ENCODE results near the gene ADAP2. TPM values are rescaled to one million over a fixed set of nuclear protein-coding genes. Genes with fewer than 3 reads are reported as not detected.
"Not testable (repeated sequence)": the region's sequence is repeated elsewhere in the genome, so short reads cannot be mapped to it uniquely, and the experiment has no call there.

The ADAP2 gene
- total RNA-seq, 4 donors from 2014 or later, result 17.0 to 64.2 (median 30.8) TPM

- DNase-seq (ENCODE audit: low spot score in 2 of 2), result no peak
- H3K27me3 ChIP-seq, result no peaks in the 10 kb centered on the region
- H3K27ac ChIP-seq, result peak overlapping the region; percentile 93 to 96 (median 94)
- peak overlapping the region; percentile 47 to 94 (median 90) for H3K4me3 ChIP-seq
- 8 to 12% methylated on average over 31 of the region's 31 CpGs for WGBS, 2 donors
- H3K4me1 ChIP-seq, result peaks cover 0 to 39% (median 0%) of the 10 kb centered on the region in 4 donors
- H3K36me3 ChIP-seq, result peaks cover 0 to 13% (median 0%) of the 10 kb centered on the region in 3 donors
- no peaks in the 10 kb centered on the region for H3K9me3 ChIP-seq
- no peak for TF ChIP-seq POLR2A (IDR thresholded peaks at IDR 0.05)
- TF ChIP-seq CTCF (IDR thresholded peaks at IDR 0.05), result no peak
- no peak for TF ChIP-seq EP300 (IDR thresholded peaks at IDR 0.05)
Measured at GRCh38 chr17:30969989-30970830, 48.5 kb downstream of the ADAP2 start.

DNA sequence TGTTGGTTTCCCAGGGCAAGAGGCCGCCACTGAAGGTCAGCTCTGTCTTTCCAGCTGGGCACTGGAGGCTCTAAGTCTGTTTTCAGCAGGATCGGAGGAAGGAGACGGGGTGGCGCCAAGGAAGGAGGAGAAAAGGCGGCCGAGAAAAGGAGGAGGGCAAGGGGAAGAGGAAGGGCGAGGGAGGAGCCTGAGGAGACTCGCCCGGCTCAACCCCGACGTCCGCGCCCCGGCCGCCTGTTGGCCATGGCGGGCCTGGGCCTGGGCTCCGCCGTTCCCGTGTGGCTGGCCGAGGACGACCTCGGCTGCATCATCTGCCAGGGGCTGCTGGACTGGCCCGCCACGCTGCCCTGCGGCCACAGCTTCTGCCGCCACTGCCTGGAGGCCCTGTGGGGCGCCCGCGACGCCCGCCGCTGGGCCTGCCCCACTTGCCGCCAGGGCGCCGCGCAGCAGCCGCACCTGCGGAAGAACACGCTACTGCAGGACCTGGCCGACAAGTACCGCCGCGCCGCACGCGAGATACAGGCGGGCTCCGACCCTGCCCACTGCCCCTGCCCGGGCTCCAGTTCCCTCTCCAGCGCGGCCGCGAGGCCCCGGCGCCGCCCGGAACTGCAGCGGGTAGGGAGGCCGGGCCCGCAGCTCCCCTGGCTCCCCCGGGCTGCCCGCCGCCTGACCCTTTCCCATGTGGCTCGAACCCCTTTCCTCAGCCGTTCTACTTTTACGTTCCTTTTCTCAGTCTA lies 49.3 kb downstream of the ADAP2 start, which contains the start of gene RNF135:
RNF135 (plus strand) TSS at position 209 of the 737 bp plus-strand sequence; CDS start at position 244, 35 bp downstream.
- peaks cover 0 to 19% (median 0%) of the 10 kb centered on the region in 3 donors for H3K36me3 ChIP-seq
- peak within 1 kb of the TSS; percentile 47 to 94 (median 90) for H3K4me3 ChIP-seq
- peak; percentile 72 to 79 for DNase-seq (ENCODE audit: low spot score in 2 of 2)
- H3K27ac ChIP-seq, result peak within 1 kb of the TSS; percentile 93 to 96 (median 94)
- H3K9me3 ChIP-seq, result no peaks in the 10 kb centered on the region
- WGBS, 2 donors, result 0% methylated on average over 39 to 66 of the region's 66 CpGs
- H3K4me1 ChIP-seq, result peaks cover 0 to 39% (median 0%) of the 10 kb centered on the region in 4 donors
- TF ChIP-seq POLR2A (IDR thresholded peaks at IDR 0.05), result peak; percentile 54 to 64
- TF ChIP-seq EP300 (IDR thresholded peaks at IDR 0.05), result peak in 1 of 2 donors; percentile 83
- TF ChIP-seq CTCF (IDR thresholded peaks at IDR 0.05), result peak; percentile 6 to 88 (median 35)
- H3K27me3 ChIP-seq, result no peaks in the 10 kb centered on the region

DNA sequence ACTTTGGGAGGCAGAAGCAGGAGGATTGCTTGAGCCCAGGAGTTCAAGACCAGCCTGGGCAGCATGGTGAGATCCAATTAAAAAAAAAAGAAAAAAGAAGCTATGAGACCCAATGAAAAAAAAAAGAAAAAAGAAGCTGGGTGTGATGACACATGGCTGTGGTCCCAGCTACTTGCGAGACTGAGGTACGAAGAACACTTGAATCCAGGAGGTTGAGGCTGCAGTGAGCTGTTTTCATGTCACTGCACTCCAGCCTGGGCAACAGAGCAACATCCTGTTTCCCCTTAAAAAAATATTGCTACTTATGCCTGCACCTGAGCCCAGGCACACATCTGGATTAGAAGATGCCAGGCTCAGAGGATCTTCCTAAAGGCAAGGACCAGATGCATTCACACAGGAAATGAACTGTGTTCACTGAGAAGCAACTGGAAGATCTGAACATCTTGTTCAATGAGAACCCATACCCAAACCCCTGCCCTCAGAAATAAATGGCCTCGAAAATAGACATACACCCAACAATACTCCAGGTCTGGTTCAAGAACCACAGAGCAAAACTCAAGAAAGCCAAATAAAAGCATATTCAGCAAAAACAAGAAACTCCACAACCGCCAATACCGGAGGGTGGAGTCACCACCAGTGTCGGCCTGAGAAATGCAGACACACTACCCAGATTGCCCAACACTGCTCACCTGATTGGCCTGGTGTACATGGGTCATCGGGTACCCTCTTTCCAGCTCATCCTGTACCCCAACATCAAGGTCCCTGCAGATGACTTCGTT lies 53.5 kb downstream of the ADAP2 start:
- Histone ChIP-seq H3K27ac (no peak overlapping the region), H3K36me3 (peaks cover 0 to 19% (median 0%) of the 10 kb centered on the region in 3 donors)
- no peak for DNase-seq (ENCODE audit: low spot score in 2 of 2)

GRCh38 chr17:30979919-30980318 lies 58.2 kb downstream of the ADAP2 start:
- H3K4me1 ChIP-seq, result not testable (repeated sequence)
- WGBS, 2 donors, result no CpG with 5 or more reads among the region's 33 CpGs

More for the DNA sequence above, 53.5 kb downstream of the ADAP2 start:
- Histone ChIP-seq H3K4me3 (no peak overlapping the region), H3K9me3 (no peaks in the 10 kb centered on the region), H3K4me1 (peaks cover 0 to 29% (median 0%) of the 10 kb centered on the region in 4 donors), H3K27me3 (no peaks in the 10 kb centered on the region)
- 96 to 97% methylated on average over 8 of the region's 8 CpGs for WGBS, 2 donors
- TF ChIP-seq POLR2A (IDR thresholded peaks at IDR 0.05), result no peak
- TF ChIP-seq CTCF (IDR thresholded peaks at IDR 0.05), result no peak
- TF ChIP-seq EP300 (IDR thresholded peaks at IDR 0.05), result no peak

More at GRCh38 chr17:30979919-30980318, 58.2 kb downstream of the ADAP2 start:
- not testable (repeated sequence) for H3K27me3 ChIP-seq; H3K9me3 ChIP-seq; DNase-seq (ENCODE audit: low spot score in 2 of 2); H3K4me3 ChIP-seq; H3K27ac ChIP-seq
- peaks cover 0 to 13% (median 0%) of the 10 kb centered on the region in 3 donors for H3K36me3 ChIP-seq
